Endothelial cell of umbilical vein (primary cell): ENCODE data around the gene SOX12. TPM values are rescaled to one million over a fixed set of nuclear protein-coding genes. Genes with fewer than 3 reads are reported as not detected.

Experiments used
- polyA plus RNA-seq, 4 experiments: library from polyadenylated mRNA; depleted of rRNA in 3 of 4; stranded (reverse) in 3 of 4; unstranded in 1 of 4; fragments of >200 nt; gene quantifications; 2 replicates each; pipeline versions ENCODE4 v1.2.1 to v1.2.3, GENCODE V29; 2011 to 2012; ENCODE audit warnings: missing spikeins in 1 of 4
- total RNA-seq: library from RNA; stranded (reverse); gene quantifications from 2 replicates; pipeline ENCODE4 v1.2.3, GENCODE V29; 2021

Gene SOX12
- total and polyA plus RNA-seq, 2 donors (not counting 3 experiments of a cell fraction or from before 2014, with no cell fraction given): 6.2 to 37.7 TPM

Other genes starting within 250 kb of the SOX12 start
- not detected in 2 replicates for gene DEFB125, start 237.9 kb upstream of the SOX12 start, total RNA-seq
- not detected in 2 replicates for gene DEFB125, start 237.9 kb upstream of the SOX12 start, polyA plus RNA-seq
- not detected in 2 replicates for gene DEFB126, start 183.0 kb upstream of the SOX12 start, total RNA-seq
- gene DEFB126, start 183.0 kb upstream of the SOX12 start, polyA plus RNA-seq: not detected in 2 replicates
- gene DEFB127, start 168.1 kb upstream of the SOX12 start, total RNA-seq: not detected in 2 replicates
- gene DEFB127, start 168.1 kb upstream of the SOX12 start, polyA plus RNA-seq: not detected in 2 replicates
- gene DEFB128, start 135.8 kb upstream of the SOX12 start, total RNA-seq: not detected in 2 replicates
- gene DEFB128, start 135.8 kb upstream of the SOX12 start, polyA plus RNA-seq: not detected in 2 replicates
- not detected in 2 replicates for gene DEFB129, start 98.3 kb upstream of the SOX12 start, total RNA-seq
- gene DEFB129, start 98.3 kb upstream of the SOX12 start, polyA plus RNA-seq: not detected in 2 replicates
- not detected in 2 replicates for gene DEFB132, start 67.8 kb upstream of the SOX12 start, total RNA-seq
- not detected in 2 replicates for gene DEFB132, start 67.8 kb upstream of the SOX12 start, polyA plus RNA-seq
- gene C20orf96, start 34.8 kb upstream of the SOX12 start, total RNA-seq: 17.0 and 20.0 TPM in 2 replicates
- gene C20orf96, start 34.8 kb upstream of the SOX12 start, polyA plus RNA-seq: 17.2 and 17.7 TPM in 2 replicates
- gene ZCCHC3, start 28.0 kb upstream of the SOX12 start, total RNA-seq: 22.0 and 24.1 TPM in 2 replicates
- 13.6 and 14.8 TPM in 2 replicates for gene ZCCHC3, start 28.0 kb upstream of the SOX12 start, polyA plus RNA-seq
- gene NRSN2, start 21.6 kb downstream of the SOX12 start, total RNA-seq: 36.7 and 36.9 TPM in 2 replicates
- gene NRSN2, start 21.6 kb downstream of the SOX12 start, polyA plus RNA-seq: 64.1 and 79.1 TPM in 2 replicates
- 32.1 and 35.3 TPM in 2 replicates for gene TRIB3, start 55.2 kb downstream of the SOX12 start, total RNA-seq
- 32.6 and 43.0 TPM in 2 replicates for gene TRIB3, start 55.2 kb downstream of the SOX12 start, polyA plus RNA-seq
- 80.4 and 86.0 TPM in 2 replicates for gene RBCK1, start 82.7 kb downstream of the SOX12 start, total RNA-seq
- gene RBCK1, start 82.7 kb downstream of the SOX12 start, polyA plus RNA-seq: 82.7 and 98.3 TPM in 2 replicates
- gene TBC1D20, start 137.0 kb downstream of the SOX12 start, total RNA-seq: 30.6 and 34.3 TPM in 2 replicates
- 33.3 and 36.1 TPM in 2 replicates for gene TBC1D20, start 137.0 kb downstream of the SOX12 start, polyA plus RNA-seq
- gene CSNK2A1, start 218.2 kb downstream of the SOX12 start, total RNA-seq: 134 and 142 TPM in 2 replicates
- 57.0 and 68.4 TPM in 2 replicates for gene CSNK2A1, start 218.2 kb downstream of the SOX12 start, polyA plus RNA-seq